GM12878 (cell line): ENCODE measurements around the gene TMEM250. TPM values are rescaled to one million over a fixed set of nuclear protein-coding genes. Genes with fewer than 3 reads are reported as not detected.

Source experiments
- BHLHE40 ChIP-seq, 2 experiments: fragments of 450-650 bp in 1 of 2; IDR thresholded peaks; 2 replicates each; pipeline ENCODE4 v1.6.1; 2011 to 2017; ENCODE audit warnings: low read depth in 2 of 2, borderline replicate concordance in 1 of 2, improper control_type of control experiment in 1 of 2, low read length in 1 of 2, mild to moderate bottlenecking in 1 of 2
- EED ChIP-seq: sonication (generic); IDR thresholded peaks from 2 replicates; pipeline ENCODE4 v1.6.1; 2016; ENCODE audit warnings: antibody characterized with exemption, low read depth
- IKZF1 ChIP-seq: fragments of 450-650 bp; conservative IDR thresholded peaks from 2 replicates; pipeline ENCODE4 v1.6.1; 2017; ENCODE audit warnings: antibody characterized with exemption, mild to moderate bottlenecking
- JUND ChIP-seq: IDR thresholded peaks from 2 replicates; pipeline ENCODE4 v1.6.1; 2012; ENCODE audit warnings: low read depth, mild to moderate bottlenecking, low read length, improper control_type of control experiment, moderate library complexity
- MEF2B ChIP-seq: fragments of 450-650 bp; IDR thresholded peaks from 2 replicates; pipeline ENCODE4 v1.6.1; 2018; ENCODE audit warnings: mild to moderate bottlenecking, moderate library complexity; ENCODE audit not compliant: partially characterized antibody, poor library complexity, severe bottlenecking
- MTA2 ChIP-seq: fragments of 450-650 bp; IDR thresholded peaks from 2 replicates; pipeline ENCODE4 v1.6.1; 2016; ENCODE audit warnings: low read depth, mild to moderate bottlenecking, moderate library complexity
- NBN ChIP-seq: fragments of 450-650 bp; IDR thresholded peaks from 2 replicates; pipeline ENCODE4 v1.6.1; 2016
- PAX8 ChIP-seq: fragments of 450-650 bp; IDR thresholded peaks from 2 replicates; pipeline ENCODE4 v1.6.1; 2017; ENCODE audit warnings: mild to moderate bottlenecking, moderate library complexity
- POLR2A ChIP-seq: IDR thresholded peaks from 2 replicates; pipeline ENCODE4 v1.6.1; 2011; ENCODE audit warnings: low read depth, mild to moderate bottlenecking, low read length
- SIN3A ChIP-seq: IDR thresholded peaks from 2 replicates; pipeline ENCODE4 v1.6.1; 2012; ENCODE audit warnings: low read depth, low read length, improper control_type of control experiment
- WRNIP1 ChIP-seq: IDR thresholded peaks from 2 replicates; pipeline ENCODE4 v1.6.1; 2011; ENCODE audit warnings: low read depth, low read length, improper control_type of control experiment, borderline replicate concordance
- polyA plus RNA-seq, 11 experiments: library from polyadenylated mRNA; depleted of rRNA in 4 of 11; unstranded in 6 of 11; stranded (reverse) in 5 of 11; fragments of >200 nt; fragmentation: Nextera tagmentation in 4 of 11; fragmentation: Illumina TruSeq in 1 of 11; extraction: Ambion mirVana in 4 of 11; extraction: Trizol in 1 of 11; gene quantifications; 1 replicate in 1 of 11; 2 replicates in 10 of 11; pipeline versions ENCODE4 v1.2.1 to v1.2.3, GENCODE V29; 2011 to 2016; ENCODE audit warnings: inconsistent platforms in 2 of 11, missing spikeins in 2 of 11, low read depth in 1 of 11
- total RNA-seq, 4 experiments: library from RNA; depleted of rRNA in 3 of 4; stranded (reverse); fragments of >200 nt in 3 of 4; fragmentation: Illumina TruSeq in 1 of 4; extraction: Trizol in 1 of 4; gene quantifications; 2 replicates each; pipeline versions ENCODE4 v1.2.1 to v1.2.3, GENCODE V29; 2013 to 2021
- TF ChIP-seq, protein P1 (sequence below): fragments of 450-650 bp; IDR thresholded peaks from 2 replicates; pipeline ENCODE4 v1.6.1; 2017; ENCODE audit warnings: mild to moderate bottlenecking, moderate library complexity
- TF ChIP-seq, protein P2 (sequence below): fragments of 450-650 bp; IDR thresholded peaks from 2 replicates; pipeline ENCODE4 v1.6.1; 2016; ENCODE audit warnings: mild to moderate bottlenecking
- TF ChIP-seq, protein P3 (sequence below): IDR thresholded peaks from 2 replicates; pipeline ENCODE4 v1.6.1; 2012; ENCODE audit warnings: low read depth, low read length, improper control_type of control experiment
- TF ChIP-seq, protein P4 (sequence below): fragments of 450-650 bp; IDR thresholded peaks from 2 replicates; pipeline ENCODE4 v1.6.1; 2016; ENCODE audit warnings: mild to moderate bottlenecking

Gene TMEM250
- total and polyA plus RNA-seq, 10 of the 15 experiments (the other 5 are each of a cell fraction or from before 2014, with no cell fraction given), result 0.39 to 39.9 (median 8.5) TPM

DNA sequence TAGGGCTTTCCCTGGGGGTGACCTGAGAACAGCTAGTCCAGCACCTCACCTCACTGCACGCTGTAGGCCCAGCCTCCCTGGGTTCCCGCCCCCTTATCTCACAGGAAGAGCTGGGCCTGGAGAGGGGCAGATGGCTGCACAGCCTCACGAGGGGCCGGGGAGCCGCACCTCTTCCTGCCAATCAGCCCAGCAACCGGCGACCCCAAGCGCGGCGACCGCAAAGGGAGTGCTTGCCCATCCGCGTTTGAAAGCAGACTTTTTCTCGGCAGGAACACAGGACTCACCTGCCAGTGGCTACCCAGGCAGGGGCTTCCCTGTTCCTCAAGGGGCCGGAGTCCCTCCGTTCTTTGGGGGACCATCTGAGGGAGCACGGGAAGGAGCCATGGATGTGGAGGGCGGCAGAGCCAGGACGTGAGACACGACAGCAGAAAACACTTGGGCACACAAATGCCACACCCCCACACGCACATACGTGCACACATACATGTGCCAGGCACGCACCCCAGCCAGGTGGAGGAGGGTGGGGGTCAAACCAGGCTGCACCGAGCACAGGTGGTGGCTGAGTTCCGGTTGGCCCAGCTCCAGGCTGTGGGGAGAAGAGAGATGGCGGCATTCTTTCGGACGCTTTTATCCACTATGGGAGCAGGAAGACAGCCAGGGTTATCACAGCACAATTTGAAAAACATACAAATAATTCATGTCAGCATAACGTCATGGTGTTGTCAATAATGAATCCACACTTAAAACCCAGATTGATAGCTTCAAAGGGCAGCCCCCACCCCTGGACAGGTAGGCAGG is 11.3 kb downstream of the TMEM250 start (continued):
- TF ChIP-seq MEF2B, result peak; percentile 15
- TF ChIP-seq SIN3A, result no peak
- TF ChIP-seq MTA2, result 0 out of 2 replicates have a peak, but pooled peaks have one; percentile 14
- no peak for TF ChIP-seq PAX8
- no peak for TF ChIP-seq JUND
- TF ChIP-seq, protein P1, sequence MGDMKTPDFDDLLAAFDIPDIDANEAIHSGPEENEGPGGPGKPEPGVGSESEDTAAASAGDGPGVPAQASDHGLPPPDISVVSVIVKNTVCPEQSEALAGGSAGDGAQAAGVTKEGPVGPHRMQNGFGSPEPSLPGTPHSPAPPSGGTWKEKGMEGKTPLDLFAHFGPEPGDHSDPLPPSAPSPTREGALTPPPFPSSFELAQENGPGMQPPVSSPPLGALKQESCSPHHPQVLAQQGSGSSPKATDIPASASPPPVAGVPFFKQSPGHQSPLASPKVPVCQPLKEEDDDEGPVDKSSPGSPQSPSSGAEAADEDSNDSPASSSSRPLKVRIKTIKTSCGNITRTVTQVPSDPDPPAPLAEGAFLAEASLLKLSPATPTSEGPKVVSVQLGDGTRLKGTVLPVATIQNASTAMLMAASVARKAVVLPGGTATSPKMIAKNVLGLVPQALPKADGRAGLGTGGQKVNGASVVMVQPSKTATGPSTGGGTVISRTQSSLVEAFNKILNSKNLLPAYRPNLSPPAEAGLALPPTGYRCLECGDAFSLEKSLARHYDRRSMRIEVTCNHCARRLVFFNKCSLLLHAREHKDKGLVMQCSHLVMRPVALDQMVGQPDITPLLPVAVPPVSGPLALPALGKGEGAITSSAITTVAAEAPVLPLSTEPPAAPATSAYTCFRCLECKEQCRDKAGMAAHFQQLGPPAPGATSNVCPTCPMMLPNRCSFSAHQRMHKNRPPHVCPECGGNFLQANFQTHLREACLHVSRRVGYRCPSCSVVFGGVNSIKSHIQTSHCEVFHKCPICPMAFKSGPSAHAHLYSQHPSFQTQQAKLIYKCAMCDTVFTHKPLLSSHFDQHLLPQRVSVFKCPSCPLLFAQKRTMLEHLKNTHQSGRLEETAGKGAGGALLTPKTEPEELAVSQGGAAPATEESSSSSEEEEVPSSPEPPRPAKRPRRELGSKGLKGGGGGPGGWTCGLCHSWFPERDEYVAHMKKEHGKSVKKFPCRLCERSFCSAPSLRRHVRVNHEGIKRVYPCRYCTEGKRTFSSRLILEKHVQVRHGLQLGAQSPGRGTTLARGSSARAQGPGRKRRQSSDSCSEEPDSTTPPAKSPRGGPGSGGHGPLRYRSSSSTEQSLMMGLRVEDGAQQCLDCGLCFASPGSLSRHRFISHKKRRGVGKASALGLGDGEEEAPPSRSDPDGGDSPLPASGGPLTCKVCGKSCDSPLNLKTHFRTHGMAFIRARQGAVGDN, result peak; percentile 21
- TF ChIP-seq EED, result peak; percentile 15; the same call in 1 of the 2 replicates
- TF ChIP-seq BHLHE40 (IDR thresholded peaks at IDR 0.05; ENCODE audit: borderline replicate concordance in 1 of 2, low read depth in 2 of 2, low read length in 1 of 2), result peak; percentile 2 to 65; a peak in 2 of 4 replicates
- peak; percentile 78 for TF ChIP-seq POLR2A
- TF ChIP-seq NBN, result peak; percentile 52; the same call in 1 of the 2 replicates
- peak; percentile 40; the same call in 1 of the 2 replicates for TF ChIP-seq IKZF1
- no peak for TF ChIP-seq WRNIP1
- TF ChIP-seq, protein P2, sequence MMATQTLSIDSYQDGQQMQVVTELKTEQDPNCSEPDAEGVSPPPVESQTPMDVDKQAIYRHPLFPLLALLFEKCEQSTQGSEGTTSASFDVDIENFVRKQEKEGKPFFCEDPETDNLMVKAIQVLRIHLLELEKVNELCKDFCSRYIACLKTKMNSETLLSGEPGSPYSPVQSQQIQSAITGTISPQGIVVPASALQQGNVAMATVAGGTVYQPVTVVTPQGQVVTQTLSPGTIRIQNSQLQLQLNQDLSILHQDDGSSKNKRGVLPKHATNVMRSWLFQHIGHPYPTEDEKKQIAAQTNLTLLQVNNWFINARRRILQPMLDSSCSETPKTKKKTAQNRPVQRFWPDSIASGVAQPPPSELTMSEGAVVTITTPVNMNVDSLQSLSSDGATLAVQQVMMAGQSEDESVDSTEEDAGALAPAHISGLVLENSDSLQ, result peak; percentile 89
- TF ChIP-seq, protein P3, sequence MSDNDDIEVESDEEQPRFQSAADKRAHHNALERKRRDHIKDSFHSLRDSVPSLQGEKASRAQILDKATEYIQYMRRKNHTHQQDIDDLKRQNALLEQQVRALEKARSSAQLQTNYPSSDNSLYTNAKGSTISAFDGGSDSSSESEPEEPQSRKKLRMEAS, result peak; percentile 36; the same call in 1 of the 2 replicates
- TF ChIP-seq, protein P4, sequence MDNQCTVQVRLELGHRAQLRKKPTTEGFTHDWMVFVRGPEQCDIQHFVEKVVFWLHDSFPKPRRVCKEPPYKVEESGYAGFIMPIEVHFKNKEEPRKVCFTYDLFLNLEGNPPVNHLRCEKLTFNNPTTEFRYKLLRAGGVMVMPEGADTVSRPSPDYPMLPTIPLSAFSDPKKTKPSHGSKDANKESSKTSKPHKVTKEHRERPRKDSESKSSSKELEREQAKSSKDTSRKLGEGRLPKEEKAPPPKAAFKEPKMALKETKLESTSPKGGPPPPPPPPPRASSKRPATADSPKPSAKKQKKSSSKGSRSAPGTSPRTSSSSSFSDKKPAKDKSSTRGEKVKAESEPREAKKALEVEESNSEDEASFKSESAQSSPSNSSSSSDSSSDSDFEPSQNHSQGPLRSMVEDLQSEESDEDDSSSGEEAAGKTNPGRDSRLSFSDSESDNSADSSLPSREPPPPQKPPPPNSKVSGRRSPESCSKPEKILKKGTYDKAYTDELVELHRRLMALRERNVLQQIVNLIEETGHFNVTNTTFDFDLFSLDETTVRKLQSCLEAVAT, result peak; percentile 68; the same call in 1 of the 2 replicates
